IgD-negative memory B cell (primary cell): ENCODE measurements around the gene TMTC2. TPM values are rescaled to one million over a fixed set of nuclear protein-coding genes. Genes with fewer than 3 reads are reported as not detected.

ENCODE experiments used
- H3K27ac Mint-ChIP-seq, 3 donors: one replicate each; pipeline ENCODE4 v1.8.0; 2020 to 2022; ENCODE audit warnings: mild to moderate bottlenecking in 3 of 3, mixed read lengths in 3 of 3, moderate library complexity in 1 of 3
- H3K27me3 Mint-ChIP-seq: one replicate; pipeline ENCODE4 v1.8.0; 2021; ENCODE audit warnings: mixed read lengths
- H3K36me3 Mint-ChIP-seq: one replicate; pipeline ENCODE4 v1.8.0; 2020; ENCODE audit warnings: mild to moderate bottlenecking, mixed read lengths
- H3K4me1 Mint-ChIP-seq, 3 donors: one replicate each; pipeline ENCODE4 v1.8.0; 2020 to 2022; ENCODE audit warnings: mixed read lengths in 3 of 3, mild to moderate bottlenecking in 1 of 3
- H3K4me3 Mint-ChIP-seq, 4 donors: one replicate each; pipeline ENCODE4 v1.8.0; 2020 to 2022; ENCODE audit warnings: mild to moderate bottlenecking in 4 of 4, mixed read lengths in 4 of 4, moderate library complexity in 3 of 4
- H3K9me3 Mint-ChIP-seq, 3 donors: one replicate each; pipeline ENCODE4 v1.8.0; 2020 to 2021; ENCODE audit warnings: mixed read lengths in 3 of 3, mild to moderate bottlenecking in 1 of 3
- polyA plus RNA-seq: library from polyadenylated mRNA; unstranded; fragments of 300-500 nt; fragmentation: Illumina TruSeq; gene quantifications from one replicate; pipeline ENCODE4 v1.2.3, GENCODE V29; 2021

The TMTC2 gene
- polyA plus RNA-seq, 1 donor from 2014 or later = not detected

GRCh38 chr12:83046019-83046418 is 359.3 kb downstream of the TMTC2 start:
- Mint-ChIP-seq H3K4me3 (no peak overlapping the region), H3K4me1 (peaks cover 0 to 6% (median 0%) of the 10 kb centered on the region in 3 donors), H3K36me3 (peaks cover 4% of the 10 kb centered on the region)

GRCh38 chr12:83049306-83049705 is 362.6 kb downstream of the TMTC2 start:
- peaks cover 5% of the 10 kb centered on the region for H3K36me3 Mint-ChIP-seq
- H3K4me1 Mint-ChIP-seq = peaks cover 0 to 6% (median 0%) of the 10 kb centered on the region in 3 donors
- peaks cover 0 to 5% (median 3%) of the 10 kb centered on the region in 3 donors for H3K9me3 Mint-ChIP-seq
- H3K4me3 Mint-ChIP-seq = no peak overlapping the region
- no peaks in the 10 kb centered on the region for H3K27me3 Mint-ChIP-seq
- no peak overlapping the region for H3K27ac Mint-ChIP-seq

More at GRCh38 chr12:83046019-83046418, 359.3 kb downstream of the TMTC2 start:
- Mint-ChIP-seq H3K27ac (no peak overlapping the region), H3K9me3 (peaks cover 3 to 5% (median 3%) of the 10 kb centered on the region in 3 donors), H3K27me3 (no peaks in the 10 kb centered on the region)

- H3K4me1 Mint-ChIP-seq = no peaks in the 10 kb centered on the region
- no peak overlapping the region for H3K27ac Mint-ChIP-seq
- H3K27me3 Mint-ChIP-seq = no peaks in the 10 kb centered on the region
- H3K4me3 Mint-ChIP-seq = no peak overlapping the region
- peaks cover 7% of the 10 kb centered on the region for H3K36me3 Mint-ChIP-seq
- peaks cover 0 to 5% (median 3%) of the 10 kb centered on the region in 3 donors for H3K9me3 Mint-ChIP-seq
These were observed 366.3 kb downstream of the TMTC2 start for GRCh38 chr12:83052890-83053541.

GRCh38 chr12:83057436-83057835 is 370.7 kb downstream of the TMTC2 start:
- H3K36me3 Mint-ChIP-seq = peaks cover 3% of the 10 kb centered on the region
- no peaks in the 10 kb centered on the region for H3K9me3 Mint-ChIP-seq
- peaks cover 0 to 1% (median 0%) of the 10 kb centered on the region in 3 donors for H3K4me1 Mint-ChIP-seq
- H3K27me3 Mint-ChIP-seq = no peaks in the 10 kb centered on the region
- no peak overlapping the region for H3K27ac Mint-ChIP-seq
- H3K4me3 Mint-ChIP-seq = no peak overlapping the region

GRCh38 chr12:83059107-83059506 is 372.4 kb downstream of the TMTC2 start:
- H3K27me3 Mint-ChIP-seq = no peaks in the 10 kb centered on the region
- H3K4me1 Mint-ChIP-seq = peaks cover 0 to 1% (median 0%) of the 10 kb centered on the region in 3 donors
- peaks cover 3% of the 10 kb centered on the region for H3K36me3 Mint-ChIP-seq
- H3K27ac Mint-ChIP-seq = no peak overlapping the region
- no peaks in the 10 kb centered on the region for H3K9me3 Mint-ChIP-seq
- no peak overlapping the region for H3K4me3 Mint-ChIP-seq

- Mint-ChIP-seq H3K27me3 (no peaks in the 10 kb centered on the region), H3K27ac (no peak overlapping the region), H3K36me3 (peaks cover 3% of the 10 kb centered on the region), H3K4me3 (no peak overlapping the region), H3K4me1 (no peaks in the 10 kb centered on the region), H3K9me3 (peaks cover 0 to 8% (median 5%) of the 10 kb centered on the region in 3 donors)
These were observed 378.9 kb downstream of the TMTC2 start for GRCh38 chr12:83065562-83065961.

- peaks cover 3% of the 10 kb centered on the region for H3K36me3 Mint-ChIP-seq
- no peak overlapping the region for H3K27ac Mint-ChIP-seq
- no peaks in the 10 kb centered on the region for H3K4me1 Mint-ChIP-seq
- H3K9me3 Mint-ChIP-seq = peaks cover 6 to 15% (median 11%) of the 10 kb centered on the region in 3 donors
- no peaks in the 10 kb centered on the region for H3K27me3 Mint-ChIP-seq
- H3K4me3 Mint-ChIP-seq = no peak overlapping the region
These were observed 381.3 kb downstream of the TMTC2 start for GRCh38 chr12:83067981-83068380.

GRCh38 chr12:83074358-83074894 is 387.7 kb downstream of the TMTC2 start:
- no peak overlapping the region for H3K27ac Mint-ChIP-seq
- H3K36me3 Mint-ChIP-seq = peaks cover 7% of the 10 kb centered on the region
- no peaks in the 10 kb centered on the region for H3K4me1 Mint-ChIP-seq
- H3K4me3 Mint-ChIP-seq = no peak overlapping the region
- peaks cover 8 to 18% (median 11%) of the 10 kb centered on the region in 3 donors for H3K9me3 Mint-ChIP-seq
- H3K27me3 Mint-ChIP-seq = no peaks in the 10 kb centered on the region

- no peaks in the 10 kb centered on the region for H3K27me3 Mint-ChIP-seq
- H3K4me1 Mint-ChIP-seq = no peaks in the 10 kb centered on the region
- H3K36me3 Mint-ChIP-seq = peaks cover 5% of the 10 kb centered on the region
- peaks cover 8 to 17% (median 11%) of the 10 kb centered on the region in 3 donors for H3K9me3 Mint-ChIP-seq
- H3K4me3 Mint-ChIP-seq = no peak overlapping the region
- no peak overlapping the region for H3K27ac Mint-ChIP-seq
These were observed 388.8 kb downstream of the TMTC2 start for GRCh38 chr12:83075471-83075870.

GRCh38 chr12:83077041-83077440 is 390.3 kb downstream of the TMTC2 start:
- Mint-ChIP-seq H3K4me3 (no peak overlapping the region), H3K27me3 (no peaks in the 10 kb centered on the region), H3K36me3 (peaks cover 5% of the 10 kb centered on the region), H3K27ac (no peak overlapping the region), H3K9me3 (peaks cover 3 to 17% (median 9%) of the 10 kb centered on the region in 3 donors), H3K4me1 (no peaks in the 10 kb centered on the region)

- H3K4me3 Mint-ChIP-seq = no peak overlapping the region
- no peak overlapping the region for H3K27ac Mint-ChIP-seq
- H3K4me1 Mint-ChIP-seq = no peaks in the 10 kb centered on the region
- H3K36me3 Mint-ChIP-seq = no peaks in the 10 kb centered on the region
- H3K9me3 Mint-ChIP-seq = no peaks in the 10 kb centered on the region
- H3K27me3 Mint-ChIP-seq = no peaks in the 10 kb centered on the region
These were observed 396.1 kb downstream of the TMTC2 start for GRCh38 chr12:83082690-83083276.

GRCh38 chr12:83083616-83084015 is 396.9 kb downstream of the TMTC2 start:
- H3K9me3 Mint-ChIP-seq = peaks cover 0 to 3% (median 0%) of the 10 kb centered on the region in 3 donors
- H3K4me3 Mint-ChIP-seq = no peak overlapping the region
- H3K27ac Mint-ChIP-seq = no peak overlapping the region
- no peaks in the 10 kb centered on the region for H3K36me3 Mint-ChIP-seq
- H3K27me3 Mint-ChIP-seq = no peaks in the 10 kb centered on the region
- no peaks in the 10 kb centered on the region for H3K4me1 Mint-ChIP-seq

GRCh38 chr12:83084516-83085234 is 398.0 kb downstream of the TMTC2 start:
- Mint-ChIP-seq H3K27ac (no peak overlapping the region), H3K9me3 (peaks cover 0 to 3% (median 0%) of the 10 kb centered on the region in 3 donors), H3K27me3 (no peaks in the 10 kb centered on the region), H3K4me1 (no peaks in the 10 kb centered on the region), H3K36me3 (no peaks in the 10 kb centered on the region), H3K4me3 (no peak overlapping the region)

- Mint-ChIP-seq H3K4me3 (no peak overlapping the region), H3K9me3 (peaks cover 0 to 6% (median 0%) of the 10 kb centered on the region in 3 donors), H3K27me3 (peaks cover 2% of the 10 kb centered on the region), H3K36me3 (no peaks in the 10 kb centered on the region), H3K27ac (no peak overlapping the region), H3K4me1 (no peaks in the 10 kb centered on the region)
These were observed 399.3 kb downstream of the TMTC2 start for GRCh38 chr12:83086023-83086422.

GRCh38 chr12:83089575-83089974 is 402.9 kb downstream of the TMTC2 start:
- Mint-ChIP-seq H3K4me1 (no peaks in the 10 kb centered on the region), H3K9me3 (peaks cover 0 to 6% (median 4%) of the 10 kb centered on the region in 3 donors), H3K36me3 (no peaks in the 10 kb centered on the region), H3K27ac (no peak overlapping the region), H3K27me3 (peaks cover 2% of the 10 kb centered on the region), H3K4me3 (no peak overlapping the region)
